GM12875 (cell line): Measurements from ENCODE around the gene APEX1.

ENCODE experiments used
- H3K4me3 ChIP-seq: one replicate; pipeline ENCODE4 v1.5.1; 2011; ENCODE audit warnings: low read depth, low read length, control low read depth
- CTCF ChIP-seq: IDR thresholded peaks from 2 replicates; pipeline ENCODE4 v1.5.1; 2011; ENCODE audit warnings: low read depth, mild to moderate bottlenecking, control low read depth, inconsistent platforms, low read length, moderate library complexity, borderline replicate concordance; ENCODE audit not compliant: insufficient read depth

APEX1 gene

GRCh38 chr14:20469242-20469889 is 14.3 kb downstream of the APEX1 start, which contains the start of gene PNP:
PNP (plus strand) TSS chr14:20469406; CDS start chr14:20469525, 119 bp downstream.
- no peak for TF ChIP-seq CTCF

DNA sequence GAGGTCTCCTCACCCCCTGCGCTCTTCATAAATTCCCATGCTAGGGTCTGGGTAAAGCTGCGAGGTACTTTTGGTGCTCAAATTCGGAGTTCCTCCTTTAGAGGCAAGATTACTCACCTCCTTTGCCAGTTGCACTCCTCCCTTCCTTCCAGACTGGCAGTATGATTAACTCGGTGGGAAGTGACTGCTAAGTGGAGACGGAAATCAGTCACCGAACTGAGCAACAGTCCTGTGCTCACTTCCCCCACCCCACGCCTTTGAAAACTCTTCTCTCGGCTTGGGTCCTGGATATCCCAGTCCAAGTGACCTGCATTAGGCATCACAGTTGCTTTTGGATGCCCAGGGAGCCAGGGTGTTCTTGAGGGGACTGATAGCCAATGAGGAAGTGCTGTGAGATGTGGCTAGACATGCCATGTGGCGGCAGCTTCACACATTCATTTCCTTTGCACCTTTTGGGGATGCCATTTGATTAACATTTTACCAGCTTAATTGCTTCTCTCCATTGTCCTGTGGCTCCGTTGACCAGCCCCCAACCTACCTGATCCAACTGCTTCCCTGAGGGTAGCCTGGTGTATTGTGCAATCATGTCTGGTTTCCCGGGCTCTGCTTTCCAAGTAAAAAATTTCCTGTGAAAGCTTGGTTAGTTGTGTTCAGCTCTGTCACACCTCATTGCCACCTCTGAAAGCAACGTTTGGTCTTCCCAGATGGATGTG is 15.0 kb downstream of the APEX1 start:
- H3K4me3 ChIP-seq, result peak overlapping the region; percentile 77
- TF ChIP-seq CTCF, result no peak

More at GRCh38 chr14:20469242-20469889, 14.3 kb downstream of the APEX1 start, which contains the start of gene PNP:
- peak within 1 kb of the TSS; percentile 77 for H3K4me3 ChIP-seq

- no peak for TF ChIP-seq CTCF
- peak overlapping the region; percentile 77 for H3K4me3 ChIP-seq
Measured at GRCh38 chr14:20470603-20470901, 15.5 kb downstream of the APEX1 start.

DNA sequence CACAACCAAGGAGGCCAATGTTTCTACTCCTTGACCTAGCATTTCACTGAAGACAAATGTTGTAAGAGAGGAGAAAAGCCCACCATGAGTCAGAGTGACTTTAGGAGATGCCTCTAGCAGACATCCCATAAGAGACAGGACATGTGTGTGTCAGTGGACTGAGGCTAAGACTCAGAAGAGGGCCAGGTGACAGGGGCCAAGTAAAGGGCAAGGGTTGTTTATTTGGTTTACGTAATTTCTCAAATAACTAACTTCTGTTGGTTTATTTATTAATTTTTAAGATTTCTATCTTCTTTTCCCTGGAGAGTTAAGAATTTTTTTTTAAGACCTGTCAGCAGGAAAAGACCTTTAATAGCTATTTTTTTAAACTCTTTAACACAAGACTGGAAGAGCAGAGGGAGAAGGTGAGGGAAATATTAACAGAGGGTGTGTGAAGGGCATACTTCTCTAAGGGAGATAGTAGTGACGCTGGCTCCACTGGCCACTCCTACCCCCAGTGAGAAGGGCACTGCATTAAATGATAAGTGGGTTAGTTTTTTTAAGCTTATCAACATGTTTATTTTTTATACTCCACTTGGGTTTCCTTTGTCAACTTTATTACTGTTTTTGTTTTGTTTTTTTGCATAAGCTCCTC is 17.6 kb downstream of the APEX1 start:
- H3K4me3 ChIP-seq, result no peak overlapping the region
- no peak for TF ChIP-seq CTCF

DNA sequence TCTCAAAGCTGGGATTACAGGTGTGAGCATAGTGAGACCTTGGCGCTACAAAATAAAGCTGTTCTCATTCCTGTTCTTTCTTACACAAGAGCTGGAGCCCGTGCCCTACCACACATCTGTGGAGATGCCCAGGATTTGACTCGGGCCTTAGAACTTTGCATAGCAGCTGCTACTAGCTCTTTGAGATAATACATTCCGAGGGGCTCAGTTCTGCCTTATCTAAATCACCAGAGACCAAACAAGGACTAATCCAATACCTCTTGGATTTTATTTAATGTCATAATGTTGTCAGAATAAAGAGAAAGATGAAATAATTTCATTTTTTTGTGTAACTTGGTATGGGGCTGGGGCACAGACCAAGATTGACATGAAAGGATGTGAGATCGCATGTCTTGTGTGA is 21.8 kb downstream of the APEX1 start:
- no peak overlapping the region for H3K4me3 ChIP-seq
- no peak for TF ChIP-seq CTCF

- no peak for TF ChIP-seq CTCF
Measured at GRCh38 chr14:20477211-20477876, 22.3 kb downstream of the APEX1 start.

More at GRCh38 chr14:20477211-20477876, 22.3 kb downstream of the APEX1 start:
- H3K4me3 ChIP-seq, result no peak overlapping the region
